ENCODE measurements around the gene EIF2AK2. TPM values are rescaled to one million over a fixed set of nuclear protein-coding genes. Genes with fewer than 3 reads are reported as not detected.

EIF2AK2 gene
- total and polyA plus RNA-seq, 9 donors = 12.0 to 63.2 (median 39.4) TPM

DNA sequence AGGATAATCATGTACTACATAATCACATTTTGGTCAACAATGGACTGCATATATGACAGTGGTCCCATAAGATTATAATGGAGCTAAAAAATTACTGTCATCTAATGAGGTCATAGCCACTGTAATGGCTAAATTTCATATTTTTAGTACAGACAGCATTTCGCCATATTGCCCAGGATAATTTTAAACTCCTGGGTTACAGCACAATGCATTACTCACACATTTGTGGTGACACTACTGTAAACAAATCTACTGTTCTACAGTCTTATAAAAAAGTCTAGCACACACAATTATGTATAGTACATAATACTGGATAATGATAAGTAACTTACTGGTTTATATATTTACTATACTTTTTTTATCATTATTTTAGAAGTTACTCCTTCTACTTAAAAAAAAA is 12.8 kb downstream of the EIF2AK2 start:
- H3K4me1 ChIP-seq (ENCODE audit: insufficient read depth) = no peaks in the 10 kb centered on the region
- intact Hi-C loops (cut with DNase I) = no loop called here
- 97 to 99% (median 98%) methylated on average over 1 of the region's 1 CpG for WGBS, 3 donors
- DNase-seq = no peak
- H3K27ac ChIP-seq = no peak overlapping the region
- TF ChIP-seq, protein P1, sequence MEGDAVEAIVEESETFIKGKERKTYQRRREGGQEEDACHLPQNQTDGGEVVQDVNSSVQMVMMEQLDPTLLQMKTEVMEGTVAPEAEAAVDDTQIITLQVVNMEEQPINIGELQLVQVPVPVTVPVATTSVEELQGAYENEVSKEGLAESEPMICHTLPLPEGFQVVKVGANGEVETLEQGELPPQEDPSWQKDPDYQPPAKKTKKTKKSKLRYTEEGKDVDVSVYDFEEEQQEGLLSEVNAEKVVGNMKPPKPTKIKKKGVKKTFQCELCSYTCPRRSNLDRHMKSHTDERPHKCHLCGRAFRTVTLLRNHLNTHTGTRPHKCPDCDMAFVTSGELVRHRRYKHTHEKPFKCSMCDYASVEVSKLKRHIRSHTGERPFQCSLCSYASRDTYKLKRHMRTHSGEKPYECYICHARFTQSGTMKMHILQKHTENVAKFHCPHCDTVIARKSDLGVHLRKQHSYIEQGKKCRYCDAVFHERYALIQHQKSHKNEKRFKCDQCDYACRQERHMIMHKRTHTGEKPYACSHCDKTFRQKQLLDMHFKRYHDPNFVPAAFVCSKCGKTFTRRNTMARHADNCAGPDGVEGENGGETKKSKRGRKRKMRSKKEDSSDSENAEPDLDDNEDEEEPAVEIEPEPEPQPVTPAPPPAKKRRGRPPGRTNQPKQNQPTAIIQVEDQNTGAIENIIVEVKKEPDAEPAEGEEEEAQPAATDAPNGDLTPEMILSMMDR (IDR thresholded peaks at IDR 0.05) = no peak
- no peak for TF ChIP-seq POLR2A (IDR thresholded peaks at IDR 0.05)
- no peaks in the 10 kb centered on the region for H3K9me3 ChIP-seq
- no peak overlapping the region for H3K4me3 ChIP-seq
- no peaks in the 10 kb centered on the region for H3K36me3 ChIP-seq
- no peaks in the 10 kb centered on the region for H3K27me3 ChIP-seq

DNA sequence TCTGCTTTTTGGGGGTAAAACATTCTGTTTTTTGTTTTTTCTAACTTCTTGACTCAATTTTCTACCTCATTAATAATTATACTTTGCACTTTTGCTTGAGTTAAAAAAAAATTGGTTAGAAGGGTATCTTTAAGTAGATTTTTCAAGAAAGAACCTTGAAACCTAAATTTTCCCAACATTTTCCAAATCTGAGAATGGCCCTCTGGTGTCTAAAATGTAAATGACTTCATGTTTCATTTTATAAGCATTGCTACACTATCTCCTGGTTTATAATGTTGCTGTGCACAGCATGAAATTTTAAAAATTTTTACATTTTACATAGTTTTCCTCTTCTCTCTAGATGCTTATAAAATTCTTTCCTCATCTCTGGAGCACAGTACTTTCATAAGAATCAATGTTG is 14.2 kb downstream of the EIF2AK2 start:
- intact Hi-C loops (cut with DNase I) = no loop called here
- Histone ChIP-seq H3K4me1 (ENCODE audit: insufficient read depth) (no peaks in the 10 kb centered on the region), H3K36me3 (no peaks in the 10 kb centered on the region), H3K27me3 (no peaks in the 10 kb centered on the region), H3K4me3 (no peak overlapping the region), H3K27ac (no peak overlapping the region), H3K9me3 (no peaks in the 10 kb centered on the region)
- no peak for DNase-seq
- TF ChIP-seq, protein P1 (IDR thresholded peaks at IDR 0.05) = no peak
- TF ChIP-seq EP300 (IDR thresholded peaks at IDR 0.05) = no peak

DNA sequence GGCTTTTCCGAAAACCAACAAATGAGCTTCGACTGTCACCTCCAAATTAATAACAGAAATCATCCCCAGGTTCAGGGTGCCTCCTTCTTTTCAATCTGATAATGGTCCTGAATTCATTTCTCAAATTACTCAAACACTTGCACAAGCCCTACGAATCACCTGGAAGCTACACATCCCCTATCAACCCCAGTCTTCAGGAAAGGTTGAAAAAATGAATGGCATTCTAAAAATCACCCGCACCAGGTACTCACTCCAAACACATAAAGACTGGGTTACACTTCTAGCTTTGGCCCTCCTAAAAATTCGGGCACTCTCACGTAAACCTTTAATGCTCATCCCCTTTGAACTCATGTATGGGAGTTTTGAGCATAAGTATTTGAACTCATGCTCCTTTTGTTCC is 23.9 kb downstream of the EIF2AK2 start:
- Histone ChIP-seq H3K9me3 (no peaks in the 10 kb centered on the region), H3K27ac (no peak overlapping the region), H3K36me3 (no peaks in the 10 kb centered on the region), H3K27me3 (no peaks in the 10 kb centered on the region), H3K4me3 (no peak overlapping the region), H3K4me1 (ENCODE audit: insufficient read depth) (no peaks in the 10 kb centered on the region)
- TF ChIP-seq, protein P1 (IDR thresholded peaks at IDR 0.05) = no peak
- no peak for TF ChIP-seq EP300 (IDR thresholded peaks at IDR 0.05)
- TF ChIP-seq POLR2A (IDR thresholded peaks at IDR 0.05) = no peak
- 95 to 97% (median 95%) methylated on average over 6 of the region's 6 CpGs for WGBS, 3 donors
- DNase-seq = no peak
- intact Hi-C loops (cut with DNase I) = no loop called here

DNA sequence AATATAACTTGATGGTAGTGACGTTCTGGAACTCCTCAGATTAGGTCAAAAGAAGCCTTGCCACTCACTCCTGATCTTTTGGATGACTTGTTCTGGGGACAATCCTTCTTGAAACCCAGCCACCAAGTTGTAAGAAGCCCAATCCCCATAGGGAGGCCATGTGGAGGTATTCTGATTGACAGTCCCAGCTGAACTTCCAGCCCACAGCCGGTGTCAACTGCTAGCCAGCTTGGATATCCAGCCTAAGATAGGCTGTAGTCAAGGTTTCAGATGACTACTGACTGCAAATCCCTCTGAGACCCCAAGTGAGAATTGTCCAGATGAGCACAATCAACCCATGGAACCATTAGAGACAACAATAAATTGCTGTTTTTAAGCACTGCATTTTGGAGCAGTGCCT is 31.4 kb downstream of the EIF2AK2 start:
- 90 to 100% (median 97%) methylated on average over 2 of the region's 2 CpGs for WGBS, 3 donors
- Histone ChIP-seq H3K36me3 (no peaks in the 10 kb centered on the region), H3K27ac (no peak overlapping the region), H3K4me3 (no peak overlapping the region), H3K4me1 (ENCODE audit: insufficient read depth) (no peaks in the 10 kb centered on the region), H3K9me3 (no peaks in the 10 kb centered on the region), H3K27me3 (no peaks in the 10 kb centered on the region)
- TF ChIP-seq, protein P1 (IDR thresholded peaks at IDR 0.05) = no peak
- TF ChIP-seq POLR2A (IDR thresholded peaks at IDR 0.05) (no peak), EP300 (IDR thresholded peaks at IDR 0.05) (no peak)
- intact Hi-C loops (cut with DNase I) = no loop called here
- no peak for DNase-seq

DNA sequence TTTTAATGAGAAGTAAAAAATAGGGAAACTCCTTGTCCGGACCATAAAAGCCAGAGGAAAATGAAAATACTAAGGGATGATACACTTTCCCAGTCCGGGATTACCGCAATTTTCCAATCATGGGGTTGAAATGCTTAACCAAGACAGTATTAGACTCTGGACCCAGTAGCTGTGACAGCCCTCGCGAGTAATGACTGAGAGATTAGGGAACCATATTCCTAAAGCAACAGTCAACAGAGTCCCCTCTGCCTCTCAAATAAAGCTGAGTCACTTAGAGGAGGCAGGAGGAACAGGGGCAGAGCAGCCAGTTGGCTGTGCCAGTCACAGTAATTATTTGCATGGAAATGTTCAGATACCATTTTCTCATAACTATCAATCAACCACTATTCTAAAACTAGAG is 37.6 kb downstream of the EIF2AK2 start:
- Histone ChIP-seq H3K9me3 (no peaks in the 10 kb centered on the region), H3K27me3 (no peaks in the 10 kb centered on the region), H3K27ac (no peak overlapping the region), H3K4me3 (no peak overlapping the region), H3K4me1 (ENCODE audit: insufficient read depth) (no peaks in the 10 kb centered on the region), H3K36me3 (no peaks in the 10 kb centered on the region)
- DNase-seq = no peak
- intact Hi-C loops (cut with DNase I) = no loop called here
- no peak for TF ChIP-seq EP300 (IDR thresholded peaks at IDR 0.05)
- no peak for TF ChIP-seq POLR2A (IDR thresholded peaks at IDR 0.05)
- TF ChIP-seq, protein P1 (IDR thresholded peaks at IDR 0.05) = no peak
- WGBS, 3 donors = 95 to 97% (median 96%) methylated on average over 5 of the region's 5 CpGs
